SK-N-SH treated with all-trans-retinoic acid at 6 μM for 48 hours (cell line): Measurements from ENCODE around the gene MUC12.
"Not testable (repeated sequence)": the region's sequence is repeated elsewhere in the genome, so short reads cannot be mapped to it uniquely, and the experiment has no call there.

Experiments used
- TOX ChIP-seq: fragments of 250-450 bp; sonication (Bioruptor Pico); IDR thresholded peaks from 2 replicates; pipeline ENCODE4 v1.8.0; 2021; ENCODE audit warnings: mild to moderate bottlenecking, moderate library complexity, borderline replicate concordance
- ZNF70 ChIP-seq: fragments of 450-650 bp; formaldehyde crosslinking; IDR thresholded peaks from 2 replicates; pipeline ENCODE4 v1.5.0; 2020; ENCODE audit warnings: mild to moderate bottlenecking, moderate library complexity
- TF ChIP-seq, protein P1 (sequence below): fragments of 250-450 bp; sonication (Bioruptor Pico); IDR thresholded peaks from 2 replicates; pipeline ENCODE4 v1.5.1; 2020; ENCODE audit warnings: low read depth, mild to moderate bottlenecking, moderate library complexity
- TF ChIP-seq, protein P2 (sequence below): fragments of 250-450 bp; sonication (Bioruptor Pico); IDR thresholded peaks from 2 replicates; pipeline ENCODE4 v1.8.0; 2020; ENCODE audit warnings: mild to moderate bottlenecking, moderate library complexity, borderline replicate concordance

DNA sequence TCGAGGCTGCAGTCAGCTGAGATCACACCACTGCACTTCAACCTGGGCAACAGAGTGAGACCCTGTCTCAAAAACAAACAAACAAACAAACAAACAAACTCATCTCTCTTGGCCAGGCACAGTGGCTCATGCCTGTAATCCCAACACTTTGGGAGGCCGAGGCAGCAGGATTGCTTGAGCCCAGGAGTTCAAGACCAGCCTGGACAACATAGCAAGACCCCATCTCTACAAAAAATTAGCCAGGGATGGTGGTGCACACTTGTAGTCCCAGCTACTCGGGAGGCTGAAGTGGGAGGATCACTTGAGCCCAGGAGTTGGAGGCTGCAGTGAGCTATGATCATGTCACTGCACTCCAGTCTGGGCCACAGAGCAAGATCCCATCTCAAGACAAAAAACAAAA is 95.8 kb downstream of the MUC12 start:
- TF ChIP-seq, protein P1, sequence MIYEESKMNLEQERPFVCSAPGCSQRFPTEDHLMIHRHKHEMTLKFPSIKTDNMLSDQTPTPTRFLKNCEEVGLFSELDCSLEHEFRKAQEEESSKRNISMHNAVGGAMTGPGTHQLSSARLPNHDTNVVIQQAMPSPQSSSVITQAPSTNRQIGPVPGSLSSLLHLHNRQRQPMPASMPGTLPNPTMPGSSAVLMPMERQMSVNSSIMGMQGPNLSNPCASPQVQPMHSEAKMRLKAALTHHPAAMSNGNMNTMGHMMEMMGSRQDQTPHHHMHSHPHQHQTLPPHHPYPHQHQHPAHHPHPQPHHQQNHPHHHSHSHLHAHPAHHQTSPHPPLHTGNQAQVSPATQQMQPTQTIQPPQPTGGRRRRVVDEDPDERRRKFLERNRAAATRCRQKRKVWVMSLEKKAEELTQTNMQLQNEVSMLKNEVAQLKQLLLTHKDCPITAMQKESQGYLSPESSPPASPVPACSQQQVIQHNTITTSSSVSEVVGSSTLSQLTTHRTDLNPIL: not testable (repeated sequence)
- TF ChIP-seq, protein P2, sequence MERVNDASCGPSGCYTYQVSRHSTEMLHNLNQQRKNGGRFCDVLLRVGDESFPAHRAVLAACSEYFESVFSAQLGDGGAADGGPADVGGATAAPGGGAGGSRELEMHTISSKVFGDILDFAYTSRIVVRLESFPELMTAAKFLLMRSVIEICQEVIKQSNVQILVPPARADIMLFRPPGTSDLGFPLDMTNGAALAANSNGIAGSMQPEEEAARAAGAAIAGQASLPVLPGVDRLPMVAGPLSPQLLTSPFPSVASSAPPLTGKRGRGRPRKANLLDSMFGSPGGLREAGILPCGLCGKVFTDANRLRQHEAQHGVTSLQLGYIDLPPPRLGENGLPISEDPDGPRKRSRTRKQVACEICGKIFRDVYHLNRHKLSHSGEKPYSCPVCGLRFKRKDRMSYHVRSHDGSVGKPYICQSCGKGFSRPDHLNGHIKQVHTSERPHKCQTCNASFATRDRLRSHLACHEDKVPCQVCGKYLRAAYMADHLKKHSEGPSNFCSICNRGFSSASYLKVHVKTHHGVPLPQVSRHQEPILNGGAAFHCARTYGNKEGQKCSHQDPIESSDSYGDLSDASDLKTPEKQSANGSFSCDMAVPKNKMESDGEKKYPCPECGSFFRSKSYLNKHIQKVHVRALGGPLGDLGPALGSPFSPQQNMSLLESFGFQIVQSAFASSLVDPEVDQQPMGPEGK (CRISPR knock-in tag): not testable (repeated sequence)
- TF ChIP-seq TOX (CRISPR knock-in tag); ZNF70: not testable (repeated sequence)
